Measurements from ENCODE around the gene HERPUD1.

- TF ChIP-seq REST (IDR thresholded peaks at IDR 0.05; ENCODE audit: insufficient read depth in 1 of 2, low read depth in 2 of 2, low read length in 1 of 2) = no peak
- TF ChIP-seq CTCF (IDR thresholded peaks at IDR 0.05) = no peak
- TF ChIP-seq POLR2AphosphoS5 (IDR thresholded peaks at IDR 0.05; ENCODE audit: low read depth, low read length) = no peak
- no peak for TF ChIP-seq SIN3A (IDR thresholded peaks at IDR 0.05; ENCODE audit: borderline replicate concordance, insufficient read depth, low read depth, low read length)
- TF ChIP-seq TCF7L2 (IDR thresholded peaks at IDR 0.05; ENCODE audit: low read depth, low read length) = no peak
Observed at GRCh38 chr16:56975714-56976113, 43.8 kb downstream of the HERPUD1 start.
